K562 (cell line): ENCODE data around the gene DCTN5.

Experiments
- CBFB ChIP-seq: sonication (generic); formaldehyde crosslinking; IDR thresholded peaks from 2 replicates; pipeline ENCODE4 v1.4.0; 2020; ENCODE audit warnings: mild to moderate bottlenecking, missing genetic modification reagents
- EGR1 ChIP-seq: fragments of 450-650 bp; conservative IDR thresholded peaks from 2 replicates; pipeline ENCODE4 v1.6.1; 2017; ENCODE audit warnings: mild to moderate bottlenecking
- ELF2 ChIP-seq: fragments of 250-450 bp; sonication (Bioruptor Pico); IDR thresholded peaks from 2 replicates; pipeline ENCODE4 v1.5.0; 2021; ENCODE audit warnings: mild to moderate bottlenecking
- LARP7 ChIP-seq: fragments of 450-650 bp; IDR thresholded peaks from 2 replicates; pipeline ENCODE4 v1.6.1; 2016
- MEIS2 ChIP-seq: fragments of 450-650 bp; IDR thresholded peaks from 2 replicates; pipeline ENCODE4 v1.6.1; 2014; ENCODE audit warnings: mild to moderate bottlenecking; ENCODE audit not compliant: partially characterized antibody
- MIER1 ChIP-seq: fragments of 450-650 bp; IDR thresholded peaks from 2 replicates; pipeline ENCODE4 v1.6.1; 2016; ENCODE audit warnings: antibody characterized with exemption, mild to moderate bottlenecking, low read depth
- POLR2A ChIP-seq: fragments of 450-650 bp; conservative IDR thresholded peaks from 2 replicates; pipeline ENCODE4 v1.6.1; 2016
- SETDB1 ChIP-seq: IDR thresholded peaks from one replicate; pipeline ENCODE4 v1.6.1; 2012; ENCODE audit warnings: low read length, control low read depth, inconsistent platforms
- STAT5B ChIP-seq: fragments of 250-450 bp; sonication (Bioruptor Pico); IDR thresholded peaks from 2 replicates; pipeline ENCODE4 v1.8.0; 2021; ENCODE audit warnings: mild to moderate bottlenecking, inconsistent platforms

GRCh38 chr16:23634461-23635036, 6.7 kb upstream of the DCTN5 start:
- TF ChIP-seq EGR1 (no peak), MIER1 (no peak), SETDB1 (no peak), CBFB (CRISPR knock-in tag) (no peak), STAT5B (CRISPR knock-in tag) (no peak), POLR2A (no peak), LARP7 (no peak), ELF2 (CRISPR knock-in tag) (no peak), MEIS2 (no peak)
